HepG2 (cell line): ENCODE measurements around the gene ANKRD30A. TPM values are rescaled to one million over a fixed set of nuclear protein-coding genes. Genes with fewer than 3 reads are reported as not detected.
A peak's percentile ranks its signal among the peaks of the same experiment; 100 is the strongest.

Source experiments
- ATAC-seq: fragments of 200-7000 bp; cut with Tn5 transposase; 3 replicates; pipeline ENCODE4 v1.9.1; 2020; ENCODE audit warnings: mild to moderate bottlenecking, moderate library complexity
- Bru-seq: library from RNA; stranded (reverse); fragments of 400-500 nt; gene quantifications from one replicate; lab custom pipeline; 2021; lab: Mats Ljungman, UMichigan
- BruChase-seq, 2 experiments: library from RNA; stranded (reverse); fragments of 400-500 nt; gene quantifications; one replicate each; lab custom pipeline; 2021; lab: Mats Ljungman, UMichigan
- BruUV-seq: library from RNA; stranded (reverse); fragments of 400-500 nt; replicated peaks from 2 replicates; lab custom pipeline; 2021; lab: Mats Ljungman, UMichigan
- CTCF ChIA-PET: fragments of 300-600 bp; formaldehyde crosslinking; extraction: SDS; loops from one replicate; lab custom pipeline; 2021; ENCODE audit warnings: low total read pairs, inconsistent platforms, low intra/inter-chr PET ratio; lab: Yijun Ruan, JAX
- POLR2A ChIA-PET: fragments of 350-600 bp; sonication (Branson Sonifier 250); formaldehyde crosslinking; loops from one replicate; lab custom pipeline; 2020; ENCODE audit warnings: antibody characterized with exemption, inconsistent platforms; lab: Yijun Ruan, JAX
- DNase-seq: peaks from one replicate; pipeline ENCODE4 v3.0.0-alpha.2; 2015; ENCODE audit warnings: low spot score
- FAIRE-seq: peaks from 3 replicates; lab custom pipeline; 2011; peaks lifted over from hg19 to GRCh38; lab: Jason Lieb, UNC
- H2AFZ ChIP-seq: one replicate; pipeline ENCODE4 v1.6.1; 2011; ENCODE audit warnings: low read length, inconsistent platforms
- H3K27ac ChIP-seq: fragments of 300-600 bp; 3 replicates; pipeline ENCODE4 v1.8.0; 2011; ENCODE audit warnings: mixed run types, mild to moderate bottlenecking, mixed read lengths, low read length, inconsistent platforms; ENCODE audit not compliant: insufficient read depth; ENCODE audit errors: extremely low read length
- H3K27me3 ChIP-seq, 2 experiments: fragments of 200-600 bp in 1 of 2; 2 replicates in 1 of 2; 3 replicates in 1 of 2; pipeline versions ENCODE4 v1.6.0 to v1.8.0; 2011; ENCODE audit warnings: low read length in 2 of 2, mild to moderate bottlenecking in 2 of 2, moderate library complexity in 2 of 2, inconsistent platforms in 1 of 2; ENCODE audit not compliant: insufficient read depth in 2 of 2, control insufficient read depth in 1 of 2
- H3K36me3 ChIP-seq, 2 experiments: fragments of 200-600 bp in 1 of 2; replicated peaks in 1 of 2; 2 replicates in 1 of 2; 3 replicates in 1 of 2; pipeline versions ENCODE4 v1.5.1 to v1.8.0; 2011; ENCODE audit warnings: low read length in 2 of 2, inconsistent platforms in 1 of 2; ENCODE audit not compliant: insufficient read depth in 2 of 2, control insufficient read depth in 1 of 2
- H3K4me1 ChIP-seq: 2 replicates; pipeline ENCODE4 v1.5.1; 2012; ENCODE audit warnings: low read length, inconsistent platforms; ENCODE audit not compliant: insufficient read depth
- H3K4me2 ChIP-seq: 2 replicates; pipeline ENCODE4 v1.6.0; 2011; ENCODE audit warnings: low read depth, low read length, inconsistent platforms
- H3K4me3 ChIP-seq, 3 experiments: fragments of 200-600 bp in 1 of 3; sonication (generic), shearing (Covaris generic) in 1 of 3; replicated peaks in 1 of 3; 2 replicates each; pipeline ENCODE4 v1.5.1; 2011 to 2016; ENCODE audit warnings: low read length in 3 of 3, inconsistent platforms in 2 of 3, low read depth in 2 of 3, mild to moderate bottlenecking in 2 of 3, control low read depth in 1 of 3, mixed read lengths in 1 of 3; ENCODE audit not compliant: insufficient read depth in 1 of 3
- H3K79me2 ChIP-seq: one replicate; pipeline ENCODE4 v1.6.1; 2011; ENCODE audit warnings: low read length, inconsistent platforms; ENCODE audit not compliant: insufficient read depth
- H3K9ac ChIP-seq: 2 replicates; pipeline ENCODE4 v1.6.0; 2011; ENCODE audit warnings: mild to moderate bottlenecking, low read depth, low read length, inconsistent platforms; ENCODE audit not compliant: insufficient read depth
- H3K9me3 ChIP-seq: 2 replicates; pipeline ENCODE4 v1.5.1; 2012; ENCODE audit warnings: mild to moderate bottlenecking, low read length
- H4K20me1 ChIP-seq: 2 replicates; pipeline ENCODE4 v1.6.0; 2011; ENCODE audit warnings: inconsistent platforms, mild to moderate bottlenecking, low read length, moderate library complexity; ENCODE audit not compliant: insufficient read depth
- ATF7-NPFF ChIP-seq: sonication (generic); formaldehyde crosslinking; IDR thresholded peaks from 2 replicates; pipeline ENCODE4 v1.8.1; 2023; ENCODE audit warnings: mild to moderate bottlenecking, low read depth, missing genetic modification reagents, moderate library complexity
- CCDC6 ChIP-seq: sonication (generic); formaldehyde crosslinking; IDR thresholded peaks from 2 replicates; pipeline ENCODE4 v1.8.1; 2022; ENCODE audit warnings: mild to moderate bottlenecking, missing genetic modification reagents, moderate library complexity
- FIP1L1 ChIP-seq: fragments of 200-400 bp; formaldehyde crosslinking; IDR thresholded peaks from 2 replicates; pipeline ENCODE4 v1.6.1; 2018; ENCODE audit warnings: low read depth, mild to moderate bottlenecking, low read length, moderate library complexity, borderline replicate concordance; ENCODE audit not compliant: insufficient read depth
- HOMEZ ChIP-seq: IDR thresholded peaks from 2 replicates; pipeline ENCODE4 v1.6.1; 2016; ENCODE audit warnings: low read depth
- MIXL1 ChIP-seq: IDR thresholded peaks from 2 replicates; pipeline ENCODE4 v1.6.1; 2016
- MLLT10 ChIP-seq: sonication (generic); formaldehyde crosslinking; IDR thresholded peaks from 2 replicates; pipeline ENCODE4 v1.4.0; 2020; ENCODE audit warnings: missing genetic modification reagents
- POLR2G ChIP-seq: fragments of 200-400 bp; formaldehyde crosslinking; IDR thresholded peaks from 2 replicates; pipeline ENCODE4 v1.6.1; 2018; ENCODE audit warnings: mild to moderate bottlenecking, low read depth, low read length, moderate library complexity
- REXO4 ChIP-seq: sonication (generic); formaldehyde crosslinking; IDR thresholded peaks from 2 replicates; pipeline ENCODE4 v1.8.0; 2022; ENCODE audit warnings: missing genetic modification reagents, mild to moderate bottlenecking, borderline replicate concordance
- TRIM24 ChIP-seq: sonication (generic); formaldehyde crosslinking; IDR thresholded peaks from 2 replicates; pipeline ENCODE4 v1.8.0; 2022; ENCODE audit warnings: mild to moderate bottlenecking, missing genetic modification reagents
- ZBTB44 ChIP-seq: sonication (generic); formaldehyde crosslinking; IDR thresholded peaks from 2 replicates; pipeline ENCODE4 v1.4.0; 2020; ENCODE audit warnings: missing genetic modification reagents
- ZGPAT ChIP-seq: IDR thresholded peaks from 2 replicates; pipeline ENCODE4 v1.6.1; 2016; ENCODE audit warnings: mild to moderate bottlenecking
- ZIK1 ChIP-seq: sonication (generic); formaldehyde crosslinking; IDR thresholded peaks from 2 replicates; pipeline ENCODE4 v1.5.0; 2020; ENCODE audit warnings: mild to moderate bottlenecking, low read depth, missing genetic modification reagents, borderline replicate concordance
- ZNF225 ChIP-seq: sonication (generic); formaldehyde crosslinking; IDR thresholded peaks from 2 replicates; pipeline ENCODE4 v1.4.0; 2020; ENCODE audit warnings: mild to moderate bottlenecking, missing genetic modification reagents
- ZNF264 ChIP-seq: sonication (generic); formaldehyde crosslinking; IDR thresholded peaks from 2 replicates; pipeline ENCODE4 v1.4.0; 2020; ENCODE audit warnings: missing genetic modification reagents
- ZNF790 ChIP-seq: sonication (generic); formaldehyde crosslinking; IDR thresholded peaks from 2 replicates; pipeline ENCODE4 v1.8.0; 2022; ENCODE audit warnings: missing genetic modification reagents, mild to moderate bottlenecking, borderline replicate concordance
- ZSCAN31 ChIP-seq: sonication (generic); formaldehyde crosslinking; IDR thresholded peaks from 2 replicates; pipeline ENCODE4 v1.5.0; 2020; ENCODE audit warnings: low read depth, mild to moderate bottlenecking, missing genetic modification reagents
- WGBS: methylation state at CpG from one replicate; pipeline ENCODE4 v1.1.6; 2017; ENCODE audit warnings: low lambda C conversion rate; 5-methylcytosine and 5-hydroxymethylcytosine counted together
- in situ Hi-C: cut with HindIII; loops from 2 replicates; pipeline ENCODE4 v1.10.0; 2017; ENCODE audit warnings: low pct_unique_long_range_greater_than_20kb; ENCODE audit not compliant: extremely low pct_ligation_motif_present
- intact Hi-C: fragments of 100-400 bp; cut with micrococcal nuclease; formaldehyde crosslinking; loops from one replicate; pipeline ENCODE4 v1.10.0; 2022; ENCODE audit not compliant: unreplicated experiment
- long read RNA-seq, 2 experiments: library from RNA in 1 of 2; library from polyadenylated mRNA in 1 of 2; stranded (forward) in 1 of 2; unstranded in 1 of 2; transcript quantifications; one replicate each; pipeline ENCODE4 v2.0.0, GENCODE V29; 2019 to 2022
- polyA minus RNA-seq, 3 experiments: library from RNA; depleted of rRNA, polyadenylated mRNA; stranded (reverse); fragments of >200 nt; gene quantifications; 2 replicates each; pipeline ENCODE4 v1.2.3, GENCODE V29; 2011; ENCODE audit warnings: low replicate concordance in 1 of 3
- polyA plus RNA-seq, 8 experiments: library from polyadenylated mRNA; depleted of rRNA in 3 of 8; stranded (reverse) in 7 of 8; unstranded in 1 of 8; fragments of >200 nt; fragmentation: Illumina TruSeq in 4 of 8; extraction: Trizol in 4 of 8; gene quantifications; 2 replicates each; pipeline versions ENCODE4 v1.2.1 to v1.2.3, GENCODE V29; 2011 to 2016; ENCODE audit warnings: low read depth in 4 of 8, missing spikeins in 1 of 8, mixed read lengths in 1 of 8; ENCODE audit not compliant: insufficient read depth in 1 of 8
- total RNA-seq, 5 experiments: library from RNA; depleted of rRNA; stranded (reverse); fragments of >200 nt; fragmentation: Illumina TruSeq; extraction: Trizol; gene quantifications; 2 replicates each; pipeline ENCODE4 v1.2.3, GENCODE V29; 2016; ENCODE audit warnings: low read depth in 1 of 5

The ANKRD30A gene
- not detected in 2 replicates for total RNA-seq (2016; rRNA removed; fragmentation: Illumina TruSeq; extraction: Trizol)
- not detected in 2 replicates for total RNA-seq (2016; cell fraction: cytosol; rRNA removed; fragmentation: Illumina TruSeq; extraction: Trizol; ENCODE audit: low read depth)
- not detected in 2 replicates for total RNA-seq (2016; cell fraction: insoluble cytoplasmic fraction; rRNA removed; fragmentation: Illumina TruSeq; extraction: Trizol)
- total RNA-seq (2016; cell fraction: membrane; rRNA removed; fragmentation: Illumina TruSeq; extraction: Trizol): not detected in 2 replicates
- total RNA-seq (2016; cell fraction: nucleus; rRNA removed; fragmentation: Illumina TruSeq; extraction: Trizol): not detected in 2 replicates
- not detected in 2 replicates for polyA plus RNA-seq (2011; rRNA removed)
- not detected in 2 replicates for polyA plus RNA-seq (2011; cell fraction: cytosol; rRNA removed)
- not detected in 2 replicates for polyA plus RNA-seq (2011; cell fraction: nucleus; rRNA removed)
- polyA plus RNA-seq (2012): not detected in 2 replicates
- polyA plus RNA-seq (2016; cell fraction: cytosol; fragmentation: Illumina TruSeq; extraction: Trizol; ENCODE audit: low read depth): not detected in 2 replicates
- not detected in 2 replicates for polyA plus RNA-seq (2016; cell fraction: insoluble cytoplasmic fraction; fragmentation: Illumina TruSeq; extraction: Trizol; ENCODE audit: low read depth)
- not detected in 2 replicates for polyA plus RNA-seq (2016; cell fraction: membrane; fragmentation: Illumina TruSeq; extraction: Trizol; ENCODE audit: low read depth)
- not detected in 2 replicates for polyA plus RNA-seq (2016; cell fraction: nucleus; fragmentation: Illumina TruSeq; extraction: Trizol; ENCODE audit: insufficient read depth, low read depth)
- not detected in 2 replicates for polyA minus RNA-seq (2011; rRNA and poly(A)+ RNA removed; ENCODE audit: low replicate concordance)
- not detected in 2 replicates for polyA minus RNA-seq (2011; cell fraction: cytosol; rRNA and poly(A)+ RNA removed)
- polyA minus RNA-seq (2011; cell fraction: nucleus; rRNA and poly(A)+ RNA removed): not detected in 2 replicates
- Bru-seq, nascent RNA: percentile 20 among the genes with signal in this experiment
- BruChase-seq, experiment 1, labeled RNA remaining after a 6-hour chase: percentile 26 among the genes with signal in this experiment
- percentile 20 among the genes with signal in this experiment for BruChase-seq, experiment 2, labeled RNA remaining after a 2-hour chase
- long read RNA-seq, experiment 1: 0 reads
- long read RNA-seq, experiment 2: 0 reads

GRCh38 chr10:37125191-37125732, at the start of gene ANKRD30A:
ANKRD30A (plus strand) TSS chr10:37125598; CDS start chr10:37125788, 190 bp downstream.
- Histone ChIP-seq H2AFZ (no peak within 1 kb of the TSS), H3K27me3 (no peaks in the 10 kb centered on the region), H3K36me3 (no peaks in the 10 kb centered on the region), H3K79me2 (no peaks in the 10 kb centered on the region), H3K4me2 (no peak within 1 kb of the TSS), H3K9ac (no peak within 1 kb of the TSS), H3K4me1 (no peaks in the 10 kb centered on the region), H3K4me3 (no peak within 1 kb of the TSS), H3K9me3 (no peaks in the 10 kb centered on the region), H3K27ac (no peak within 1 kb of the TSS), H4K20me1 (no peaks in the 10 kb centered on the region)
- intact Hi-C loops (no loop called here), in situ Hi-C loops (no loop called here)
- ChIA-PET CTCF (no interaction called here), POLR2A (no interaction called here)
- ATAC-seq (no peak), FAIRE-seq (no peak), DNase-seq (no peak)
- no TSS peak for BruUV-seq
- WGBS: 87% methylated on average over 14 of the region's 39 CpGs
- TF ChIP-seq ZSCAN31 (CRISPR knock-in tag) (no peak), ZIK1 (CRISPR knock-in tag) (no peak), REXO4 (CRISPR knock-in tag) (no peak), ZNF264 (CRISPR knock-in tag) (no peak), HOMEZ (CRISPR knock-in tag) (no peak), ATF7-NPFF (CRISPR knock-in tag) (no peak), ZNF225 (no peak), ZGPAT (no peak), MIXL1 (CRISPR knock-in tag) (no peak), ZNF790 (CRISPR knock-in tag) (no peak), POLR2G (no peak), TRIM24 (CRISPR knock-in tag) (no peak), FIP1L1 (no peak), CCDC6 (CRISPR knock-in tag) (no peak), ZBTB44 (CRISPR knock-in tag) (no peak), MLLT10 (CRISPR knock-in tag) (no peak)
